Dedifferentiated amniotic fluid mesenchymal stem cell (primary cell): Measurements from ENCODE around the gene NUFIP1.
A peak's percentile ranks its signal among the peaks of the same experiment; 100 is the strongest.
"Not testable (repeated sequence)": the region's sequence is repeated elsewhere in the genome, so short reads cannot be mapped to it uniquely, and the experiment has no call there.

ENCODE experiments used
- DNase-seq: peaks from one replicate; pipeline ENCODE4 v3.0.0-alpha.2; 2016; ENCODE audit errors: extremely low spot score

The NUFIP1 gene

GRCh38 chr13:44969551-44970484 lies 19.5 kb downstream of the NUFIP1 start:
- peak; percentile 73 for DNase-seq

- no peak for DNase-seq
Measured at GRCh38 chr13:44968434-44968815, 20.8 kb downstream of the NUFIP1 start.

- no peak for DNase-seq
Measured at GRCh38 chr13:44967704-44968433, 21.4 kb downstream of the NUFIP1 start.

- no peak for DNase-seq
Measured at GRCh38 chr13:44961997-44962396, 27.3 kb downstream of the NUFIP1 start.

GRCh38 chr13:44955406-44955805 lies 33.9 kb downstream of the NUFIP1 start:
- DNase-seq: no peak

- DNase-seq: no peak
Measured at GRCh38 chr13:44954224-44954623, 35.0 kb downstream of the NUFIP1 start.

DNA sequence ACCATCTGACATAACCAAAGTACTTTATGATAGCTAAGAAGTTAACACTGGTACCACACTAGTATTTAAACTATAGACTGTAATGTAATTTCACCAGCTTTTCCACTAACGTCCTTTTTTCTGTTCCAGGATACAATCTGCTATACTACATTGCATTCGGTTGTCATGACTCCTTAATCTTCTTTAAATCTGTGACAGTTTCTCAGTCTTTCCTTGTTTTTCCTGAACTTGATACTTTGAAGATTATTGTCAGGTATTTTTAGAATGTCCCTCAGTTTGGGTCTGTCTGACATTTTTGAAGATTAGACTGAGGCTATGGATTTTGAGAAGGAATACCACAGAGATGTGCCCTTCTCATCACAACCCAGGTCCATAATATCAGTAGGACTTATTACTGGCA lies 36.6 kb downstream of the NUFIP1 start:
- no peak for DNase-seq

- DNase-seq: no peak
Measured at GRCh38 chr13:44951184-44951583, 38.1 kb downstream of the NUFIP1 start.

DNA sequence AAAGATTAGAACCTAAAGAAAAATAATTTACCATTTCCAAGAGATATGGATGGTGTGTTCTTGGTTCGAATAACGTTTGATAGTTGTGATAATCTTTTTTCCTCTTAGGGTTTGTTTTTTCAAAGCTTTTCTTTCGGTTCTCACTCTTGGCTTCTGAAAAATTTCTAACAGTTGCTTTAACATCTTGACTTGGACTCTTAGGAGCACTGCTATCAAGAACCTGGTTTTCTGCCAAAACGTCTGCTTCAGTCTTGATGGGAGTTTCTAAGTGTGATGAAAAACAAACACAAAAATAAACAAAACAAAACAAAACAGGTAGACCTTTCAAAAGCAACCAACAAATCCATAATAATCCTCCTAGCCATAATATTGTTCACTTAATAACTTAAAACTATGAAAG lies 45.9 kb downstream of the NUFIP1 start:
- DNase-seq: not testable (repeated sequence)

DNA sequence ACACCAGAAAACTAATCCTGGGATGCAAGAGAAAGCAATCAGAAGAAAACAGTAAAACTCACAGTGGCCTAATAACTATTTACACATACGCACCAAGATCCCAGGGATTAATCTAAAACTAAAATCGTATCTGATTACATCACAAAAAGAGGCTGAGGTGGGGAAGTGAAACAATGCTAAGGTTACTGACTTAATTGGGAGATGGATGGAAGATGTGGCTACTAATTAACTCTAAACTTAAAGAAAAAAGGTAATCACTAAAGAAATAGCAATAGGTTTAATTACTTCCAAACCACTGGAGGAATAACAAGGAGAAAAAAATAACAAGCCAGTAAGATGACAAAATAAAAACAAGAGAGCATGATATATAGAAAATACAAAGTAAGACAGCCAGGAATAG lies 50.4 kb downstream of the NUFIP1 start:
- DNase-seq: no peak

GRCh38 chr13:44936246-44936645 lies 53.0 kb downstream of the NUFIP1 start:
- DNase-seq: no peak

DNA sequence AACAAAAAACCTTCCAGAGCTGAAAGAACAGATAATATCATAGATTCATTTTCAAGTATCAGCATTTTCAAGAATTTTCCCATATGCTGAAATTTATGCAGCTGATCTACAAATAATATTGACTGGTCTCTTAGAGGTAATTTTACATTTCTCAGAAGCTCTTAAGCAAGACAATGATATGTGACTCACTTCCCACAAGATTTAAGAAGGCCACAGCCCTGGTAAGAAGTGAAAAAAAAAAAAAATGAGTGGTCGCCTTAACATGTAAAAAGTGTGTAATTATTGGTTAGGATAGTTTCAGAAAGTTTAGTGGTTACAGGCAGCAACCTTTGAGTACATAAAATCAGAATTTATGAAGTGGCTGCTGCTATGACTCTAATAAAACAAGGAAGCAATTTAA lies 54.5 kb downstream of the NUFIP1 start:
- no peak for DNase-seq

- DNase-seq: no peak
Measured at GRCh38 chr13:44932850-44933251, 56.4 kb downstream of the NUFIP1 start.

- peak; percentile 38 for DNase-seq
Measured at GRCh38 chr13:44932171-44932849, 57.0 kb downstream of the NUFIP1 start.

- no peak for DNase-seq
Measured at GRCh38 chr13:44930963-44931623, 58.2 kb downstream of the NUFIP1 start.

- DNase-seq: no peak
Measured at GRCh38 chr13:44930280-44930679, 59.0 kb downstream of the NUFIP1 start.

- no peak for DNase-seq
Measured at GRCh38 chr13:44929692-44930091, 59.6 kb downstream of the NUFIP1 start.

DNA sequence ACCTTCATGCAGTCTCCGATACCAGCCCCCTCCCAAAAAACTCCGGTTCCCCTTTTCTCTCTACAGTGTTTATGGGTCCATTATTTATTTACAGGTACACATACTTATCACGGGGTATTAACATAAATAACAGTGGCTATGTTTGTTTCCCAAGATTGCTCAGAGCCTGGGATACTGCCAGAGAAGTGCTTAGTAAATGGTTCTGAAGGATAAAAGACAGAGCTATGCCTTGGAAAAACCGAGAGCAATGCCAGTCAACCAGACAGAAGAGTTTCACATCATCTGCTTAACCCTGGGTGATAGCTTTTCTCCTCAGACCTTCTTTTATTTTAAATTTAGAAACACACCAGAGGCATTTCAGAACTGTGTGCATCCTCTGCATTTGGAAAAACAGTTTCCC lies 61.3 kb downstream of the NUFIP1 start:
- DNase-seq: no peak

DNA sequence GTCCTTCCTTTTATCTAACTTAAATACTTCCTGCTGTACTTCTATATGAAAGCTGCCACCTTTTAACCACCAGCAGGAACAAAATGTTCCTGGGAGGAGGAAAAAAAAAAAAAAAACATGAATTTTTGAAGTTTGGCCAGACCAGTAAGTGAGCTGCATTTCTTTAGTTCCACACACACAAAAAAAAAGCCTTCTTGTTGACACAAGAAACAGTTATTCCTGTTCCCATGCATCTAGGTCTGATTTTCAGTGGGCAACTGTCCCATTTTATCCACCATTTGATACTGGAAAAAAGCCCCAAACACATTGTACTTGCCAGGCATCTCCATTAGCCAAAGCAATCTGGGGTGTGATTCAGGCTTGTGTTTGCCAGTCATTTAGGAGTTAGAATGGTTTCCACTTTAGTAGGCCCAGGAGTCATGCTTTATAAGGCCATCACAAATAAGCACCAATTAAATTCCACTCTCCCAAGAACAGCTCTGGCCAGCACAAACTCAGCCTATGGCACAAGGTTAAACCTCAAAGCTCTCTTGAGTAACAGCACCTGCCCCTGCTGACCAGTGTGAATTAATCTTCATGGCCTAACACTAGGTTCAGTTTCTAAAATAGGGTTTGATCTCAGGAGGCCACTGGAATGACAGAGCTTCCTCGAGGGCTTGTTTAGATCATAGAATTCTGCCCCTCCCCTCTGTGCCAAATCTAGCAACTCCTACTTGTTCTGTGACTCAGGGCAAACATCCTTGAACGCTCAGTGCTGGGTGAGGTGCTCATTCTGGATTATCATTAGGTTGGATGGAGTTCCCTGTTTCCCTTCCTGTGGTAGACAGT lies 67.1 kb downstream of the NUFIP1 start:
- peak; percentile 85 for DNase-seq

- no peak for DNase-seq
Measured at GRCh38 chr13:44921246-44921877, 67.9 kb downstream of the NUFIP1 start.

DNA sequence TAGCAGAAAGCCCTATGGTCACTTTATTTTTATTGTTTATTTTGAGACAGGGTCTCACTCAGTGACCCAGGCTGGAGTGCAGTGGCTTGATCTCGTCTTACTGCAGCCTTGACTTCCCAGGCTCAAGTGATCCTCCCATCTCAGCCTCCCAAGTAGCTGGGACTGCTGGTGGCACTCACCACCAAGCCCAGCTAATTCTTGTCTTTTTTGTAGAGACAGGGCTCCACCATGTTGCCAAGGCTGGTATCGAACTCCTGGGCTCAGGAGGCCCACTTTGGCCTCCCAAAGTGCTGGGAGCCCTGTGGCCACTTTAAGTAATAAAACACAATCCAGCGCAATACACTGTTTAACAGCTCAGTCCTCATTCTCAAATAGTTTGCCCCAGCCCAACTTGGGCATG lies 69.3 kb downstream of the NUFIP1 start:
- DNase-seq: no peak
